ENCODE results near the gene UBIAD1.
"Not testable (repeated sequence)": the region's sequence is repeated elsewhere in the genome, so short reads cannot be mapped to it uniquely, and the experiment has no call there.

The UBIAD1 gene

DNA sequence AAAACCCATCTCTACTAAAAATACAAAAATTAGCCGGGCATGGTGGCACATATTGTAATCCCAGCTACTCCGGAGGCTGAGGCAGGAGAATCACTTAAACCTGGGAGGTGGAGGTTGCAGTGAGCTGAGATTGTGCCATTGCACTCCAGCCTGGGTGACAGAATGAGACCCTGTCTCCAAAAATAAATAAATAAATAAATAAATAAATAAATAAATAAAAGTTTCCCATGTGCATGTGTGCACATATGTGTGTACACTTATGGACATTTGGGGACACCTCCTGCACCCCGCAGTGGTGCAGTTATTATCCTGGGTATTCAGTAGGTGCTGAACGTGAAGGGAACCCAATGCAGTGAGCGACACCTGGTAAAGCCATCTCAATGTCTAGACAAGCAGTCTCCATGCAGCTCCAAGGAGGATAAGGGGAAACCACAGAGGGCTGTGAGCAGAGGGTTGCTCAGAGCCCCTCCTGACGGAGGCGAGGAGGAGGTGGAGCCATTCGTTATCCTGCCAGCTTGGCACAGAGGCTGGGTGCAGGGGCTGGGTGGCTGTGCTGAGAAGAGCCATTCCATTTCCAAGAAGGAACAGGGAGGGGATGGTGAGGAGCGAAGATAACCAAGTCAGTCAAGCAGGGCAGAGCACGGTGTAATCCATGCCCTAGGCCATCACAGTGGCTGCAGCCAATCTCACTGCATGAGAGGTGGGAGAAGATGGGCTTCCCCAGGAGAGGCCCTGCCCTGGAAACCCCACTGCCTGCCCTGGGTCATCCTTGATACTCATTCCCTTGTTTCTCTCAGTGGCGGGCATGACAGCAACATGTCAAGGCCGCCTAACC, 25.6 kb downstream of the UBIAD1 start:
- no peak for DNase-seq (ENCODE audit: extremely low read depth, low read depth)
- TF ChIP-seq, protein P1, sequence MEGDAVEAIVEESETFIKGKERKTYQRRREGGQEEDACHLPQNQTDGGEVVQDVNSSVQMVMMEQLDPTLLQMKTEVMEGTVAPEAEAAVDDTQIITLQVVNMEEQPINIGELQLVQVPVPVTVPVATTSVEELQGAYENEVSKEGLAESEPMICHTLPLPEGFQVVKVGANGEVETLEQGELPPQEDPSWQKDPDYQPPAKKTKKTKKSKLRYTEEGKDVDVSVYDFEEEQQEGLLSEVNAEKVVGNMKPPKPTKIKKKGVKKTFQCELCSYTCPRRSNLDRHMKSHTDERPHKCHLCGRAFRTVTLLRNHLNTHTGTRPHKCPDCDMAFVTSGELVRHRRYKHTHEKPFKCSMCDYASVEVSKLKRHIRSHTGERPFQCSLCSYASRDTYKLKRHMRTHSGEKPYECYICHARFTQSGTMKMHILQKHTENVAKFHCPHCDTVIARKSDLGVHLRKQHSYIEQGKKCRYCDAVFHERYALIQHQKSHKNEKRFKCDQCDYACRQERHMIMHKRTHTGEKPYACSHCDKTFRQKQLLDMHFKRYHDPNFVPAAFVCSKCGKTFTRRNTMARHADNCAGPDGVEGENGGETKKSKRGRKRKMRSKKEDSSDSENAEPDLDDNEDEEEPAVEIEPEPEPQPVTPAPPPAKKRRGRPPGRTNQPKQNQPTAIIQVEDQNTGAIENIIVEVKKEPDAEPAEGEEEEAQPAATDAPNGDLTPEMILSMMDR (IDR thresholded peaks at IDR 0.05; ENCODE audit: low read depth, low read length, missing control alignments), result no peak
- no peak overlapping the region for H3K4me3 ChIP-seq (replicated peaks; ENCODE audit: low read depth, low read length)

DNA sequence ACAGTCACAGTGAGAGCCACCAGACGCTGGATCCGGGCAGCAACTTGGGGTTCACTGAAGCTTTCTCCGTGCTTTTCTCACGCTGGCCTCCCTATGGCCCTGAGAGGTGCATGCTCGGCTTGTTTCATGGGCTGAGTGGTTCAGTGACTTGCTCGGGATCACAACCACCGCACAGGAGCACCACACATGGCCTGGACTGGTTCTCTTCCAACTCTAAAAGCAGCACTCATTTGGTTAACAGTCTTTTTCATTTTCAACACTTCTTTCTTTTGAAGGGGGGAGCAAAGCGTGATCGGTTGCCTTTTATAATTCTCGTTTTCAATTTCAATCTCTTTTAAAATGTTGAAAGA, 26.2 kb downstream of the UBIAD1 start:
- no peak overlapping the region for H3K4me3 ChIP-seq (replicated peaks; ENCODE audit: low read depth, low read length)
- DNase-seq (ENCODE audit: extremely low read depth, low read depth), result no peak
- TF ChIP-seq, protein P1 (IDR thresholded peaks at IDR 0.05; ENCODE audit: low read depth, low read length, missing control alignments), result no peak

DNA sequence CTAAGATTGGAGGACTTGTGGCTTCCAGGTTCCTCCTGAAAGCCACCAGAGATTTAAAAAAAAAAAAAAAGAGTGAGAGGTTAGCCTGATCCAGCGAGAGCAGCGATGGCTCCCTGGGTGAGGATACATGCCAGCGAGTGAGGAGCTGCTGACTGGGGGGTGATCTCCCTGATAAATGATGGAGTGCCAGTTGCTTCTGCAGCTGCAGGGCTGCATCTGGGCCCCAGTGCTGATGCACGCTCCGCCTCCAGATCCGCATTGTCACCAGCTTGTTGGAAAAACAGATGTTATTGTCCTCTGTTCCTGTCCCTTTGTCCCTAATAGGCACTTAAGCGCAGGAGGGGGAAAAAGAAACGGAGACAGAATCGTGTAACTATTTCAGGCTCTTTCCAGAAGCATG, 28.6 kb downstream of the UBIAD1 start:
- no peak for DNase-seq (ENCODE audit: extremely low read depth, low read depth)
- TF ChIP-seq, protein P1 (IDR thresholded peaks at IDR 0.05; ENCODE audit: low read depth, low read length, missing control alignments), result no peak

GRCh38 chr1:11302366-11302765, 29.4 kb downstream of the UBIAD1 start:
- DNase-seq (ENCODE audit: extremely low read depth, low read depth), result no peak
- TF ChIP-seq, protein P1 (IDR thresholded peaks at IDR 0.05; ENCODE audit: low read depth, low read length, missing control alignments), result no peak
- no peak overlapping the region for H3K4me3 ChIP-seq (replicated peaks; ENCODE audit: low read depth, low read length)

More for the DNA sequence above, 28.6 kb downstream of the UBIAD1 start:
- H3K4me3 ChIP-seq (replicated peaks; ENCODE audit: low read depth, low read length), result no peak overlapping the region

DNA sequence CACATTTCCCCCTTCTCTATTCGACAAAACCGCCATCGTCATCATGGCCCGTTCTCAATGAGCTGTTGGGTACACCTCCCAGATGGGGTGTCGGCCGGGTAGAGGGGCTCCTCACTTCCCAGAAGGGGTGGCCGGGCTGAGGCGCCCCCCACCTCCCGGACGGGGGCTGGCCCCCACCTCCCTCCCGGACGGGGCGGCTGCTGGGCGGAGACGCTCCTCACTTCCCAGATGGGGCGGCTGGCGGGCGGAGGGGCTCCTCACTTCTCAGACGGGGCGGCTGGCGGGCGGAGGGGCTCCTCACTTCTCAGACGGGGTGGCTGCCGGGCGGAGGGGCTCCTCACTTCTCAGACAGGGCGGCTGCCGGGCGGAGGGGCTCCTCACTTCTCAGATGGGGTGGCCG, 32.5 kb downstream of the UBIAD1 start:
- H3K4me3 ChIP-seq (replicated peaks; ENCODE audit: low read depth, low read length); DNase-seq (ENCODE audit: extremely low read depth, low read depth): not testable (repeated sequence)

DNA sequence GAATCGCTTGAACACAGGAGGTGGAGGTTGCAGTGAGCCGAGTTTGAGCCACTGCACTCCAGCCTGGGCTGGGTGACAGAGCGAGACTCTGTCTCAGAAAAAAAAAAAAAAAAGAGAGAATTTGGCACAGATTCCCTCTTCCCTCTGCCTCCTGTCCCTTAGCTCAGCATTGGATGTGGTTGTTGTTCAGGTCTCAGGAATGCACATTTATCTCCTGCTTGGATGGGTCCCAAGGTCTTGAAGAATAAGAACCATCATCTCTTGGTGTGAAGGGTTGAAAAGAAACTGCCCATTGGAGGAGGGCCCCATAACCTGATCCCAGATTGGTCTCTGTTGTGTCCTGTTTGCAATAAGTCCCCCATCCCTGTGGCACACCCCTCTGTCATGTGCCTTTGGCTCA, 34.9 kb downstream of the UBIAD1 start:
- DNase-seq (ENCODE audit: extremely low read depth, low read depth), result no peak
- TF ChIP-seq, protein P1 (IDR thresholded peaks at IDR 0.05; ENCODE audit: low read depth, low read length, missing control alignments), result no peak
- no peak overlapping the region for H3K4me3 ChIP-seq (replicated peaks; ENCODE audit: low read depth, low read length)

DNA sequence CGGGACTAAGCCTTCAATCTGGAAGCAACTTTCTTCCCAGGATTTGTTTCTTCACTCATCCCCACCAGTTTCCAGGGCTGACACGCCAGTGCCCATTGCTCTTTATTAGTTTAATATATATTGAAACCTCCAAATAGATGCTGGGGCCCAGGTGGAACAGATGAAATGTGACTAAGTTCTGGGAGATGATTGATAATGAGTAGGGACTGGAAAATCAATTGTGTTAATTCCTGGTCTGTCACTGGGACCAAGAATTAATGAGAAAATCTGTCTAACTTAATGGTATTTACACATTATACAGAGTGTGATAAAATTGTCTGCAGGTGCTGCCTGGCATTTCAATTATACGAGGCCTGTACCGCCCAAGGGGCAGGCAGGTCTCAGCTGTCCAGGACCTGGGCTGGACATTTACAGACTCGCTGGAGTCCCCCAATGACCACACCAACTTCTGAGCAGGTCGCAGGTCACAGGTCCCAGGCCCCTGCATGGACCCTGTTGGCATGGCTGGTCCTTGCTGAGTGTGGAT, 35.8 kb downstream of the UBIAD1 start:
- TF ChIP-seq, protein P1 (IDR thresholded peaks at IDR 0.05; ENCODE audit: low read depth, low read length, missing control alignments), result no peak
- no peak for DNase-seq (ENCODE audit: extremely low read depth, low read depth)
- no peak overlapping the region for H3K4me3 ChIP-seq (replicated peaks; ENCODE audit: low read depth, low read length)
